ENCODE data around the gene SLC10A3.

SLC10A3 gene

GRCh38 chrX:154481911-154482601, 8.4 kb downstream of the SLC10A3 start:
- no peak for DNase-seq

- DNase-seq: no peak
These were observed 9.2 kb downstream of the SLC10A3 start for GRCh38 chrX:154481195-154481594.

GRCh38 chrX:154478728-154479622, 11.5 kb downstream of the SLC10A3 start, which contains the start of gene LAGE3:
LAGE3 (minus strand) TSS chrX:154479281; CDS start chrX:154478915, 366 bp downstream.
- DNase-seq: peak; percentile 35

GRCh38 chrX:154477891-154478477, 12.4 kb downstream of the SLC10A3 start:
- DNase-seq: no peak

GRCh38 chrX:154476821-154477220, 13.6 kb downstream of the SLC10A3 start:
- DNase-seq: no peak

- DNase-seq: no peak
These were observed 16.7 kb downstream of the SLC10A3 start for GRCh38 chrX:154473683-154474082.

- DNase-seq: no peak
These were observed 17.5 kb downstream of the SLC10A3 start for GRCh38 chrX:154472685-154473632.

- no peak for DNase-seq
These were observed 18.4 kb downstream of the SLC10A3 start for GRCh38 chrX:154471839-154472684.

- no peak for DNase-seq
These were observed 19.4 kb downstream of the SLC10A3 start for GRCh38 chrX:154470914-154471568.

GRCh38 chrX:154470434-154470833, 20.0 kb downstream of the SLC10A3 start:
- no peak for DNase-seq

GRCh38 chrX:154469880-154470279, 20.5 kb downstream of the SLC10A3 start:
- no peak for DNase-seq

- no peak for DNase-seq
These were observed 21.3 kb downstream of the SLC10A3 start for GRCh38 chrX:154469114-154469513.

- DNase-seq: no peak
These were observed 22.2 kb downstream of the SLC10A3 start for GRCh38 chrX:154468217-154468616.

GRCh38 chrX:154467556-154467955, 22.9 kb downstream of the SLC10A3 start:
- no peak for DNase-seq

GRCh38 chrX:154466907-154467306, 23.5 kb downstream of the SLC10A3 start:
- DNase-seq: no peak

GRCh38 chrX:154466036-154466435, 24.4 kb downstream of the SLC10A3 start:
- DNase-seq: no peak

- DNase-seq: no peak
These were observed 24.8 kb downstream of the SLC10A3 start for GRCh38 chrX:154465601-154466000.

- DNase-seq: no peak
These were observed 25.5 kb downstream of the SLC10A3 start for GRCh38 chrX:154464806-154465365.

- DNase-seq: no peak
These were observed 26.7 kb downstream of the SLC10A3 start for GRCh38 chrX:154463611-154464220.

- DNase-seq: no peak
These were observed 28.0 kb downstream of the SLC10A3 start for GRCh38 chrX:154462396-154462795.

Data from kidney glomerular epithelial cell (primary cell).